Astrocyte (in vitro differentiated cells and primary cell): Measurements from ENCODE around the gene RFTN1. TPM values are rescaled to one million over a fixed set of nuclear protein-coding genes. Genes with fewer than 3 reads are reported as not detected.

Source experiments
- DNase-seq: peaks from one replicate; pipeline ENCODE4 v3.0.0-alpha.2; 2010; ENCODE audit warnings: low read depth
- FAIRE-seq: peaks from 2 replicates; lab custom pipeline; 2011; peaks lifted over from hg19 to GRCh38; lab: Jason Lieb, UNC
- H2AFZ ChIP-seq: 2 replicates; pipeline ENCODE4 v1.6.0; 2012; ENCODE audit warnings: low read depth, low read length, inconsistent platforms
- H3K27ac ChIP-seq: 2 replicates; pipeline ENCODE4 v1.5.1; 2011; ENCODE audit warnings: low read depth, low read length, inconsistent platforms
- H3K27me3 ChIP-seq: 2 replicates; pipeline ENCODE4 v1.6.0; 2011; ENCODE audit warnings: low read length, inconsistent platforms; ENCODE audit not compliant: insufficient read depth
- H3K36me3 ChIP-seq: 2 replicates; pipeline ENCODE4 v1.5.1; 2011; ENCODE audit warnings: low read length, inconsistent platforms; ENCODE audit not compliant: insufficient read depth
- H3K4me1 ChIP-seq: 2 replicates; pipeline ENCODE4 v1.5.1; 2011; ENCODE audit warnings: low read length, inconsistent platforms; ENCODE audit not compliant: insufficient read depth
- H3K4me2 ChIP-seq: 2 replicates; pipeline ENCODE4 v1.6.0; 2012; ENCODE audit warnings: low read length, inconsistent platforms
- H3K4me3 ChIP-seq: 2 replicates; pipeline ENCODE4 v1.5.1; 2011; ENCODE audit warnings: low read depth, mild to moderate bottlenecking, low read length, inconsistent platforms; ENCODE audit not compliant: insufficient read depth
- H3K79me2 ChIP-seq: 2 replicates; pipeline ENCODE4 v1.6.0; 2012; ENCODE audit warnings: mild to moderate bottlenecking, low read length, inconsistent platforms; ENCODE audit not compliant: insufficient read depth
- H3K9ac ChIP-seq: 2 replicates; pipeline ENCODE4 v1.6.0; 2012; ENCODE audit warnings: mild to moderate bottlenecking, low read length, inconsistent platforms
- H3K9me3 ChIP-seq: 2 replicates; pipeline ENCODE4 v1.5.1; 2012; ENCODE audit warnings: low read depth, mild to moderate bottlenecking, low read length, inconsistent platforms; ENCODE audit not compliant: insufficient read depth
- H4K20me1 ChIP-seq: 2 replicates; pipeline ENCODE4 v1.6.0; 2012; ENCODE audit warnings: low read length, inconsistent platforms; ENCODE audit not compliant: insufficient read depth
- H3K27ac Mint-ChIP-seq: one replicate; pipeline ENCODE4 v1.8.0; 2021; ENCODE audit warnings: mild to moderate bottlenecking, mixed read lengths; ENCODE audit not compliant: unreplicated experiment
- H3K27me3 Mint-ChIP-seq: one replicate; pipeline ENCODE4 v1.8.0; 2021; ENCODE audit warnings: low read depth, mixed read lengths; ENCODE audit not compliant: unreplicated experiment
- H3K36me3 Mint-ChIP-seq: one replicate; pipeline ENCODE4 v1.8.0; 2021; ENCODE audit warnings: low read depth, mixed read lengths; ENCODE audit not compliant: unreplicated experiment
- H3K4me1 Mint-ChIP-seq: one replicate; pipeline ENCODE4 v1.8.0; 2021; ENCODE audit warnings: low read depth, mixed read lengths; ENCODE audit not compliant: unreplicated experiment
- H3K4me3 Mint-ChIP-seq: one replicate; pipeline ENCODE4 v1.8.0; 2021; ENCODE audit warnings: mild to moderate bottlenecking, moderate library complexity, mixed read lengths; ENCODE audit not compliant: unreplicated experiment
- H3K9me3 Mint-ChIP-seq: one replicate; pipeline ENCODE4 v1.8.0; 2021; ENCODE audit warnings: mild to moderate bottlenecking, mixed read lengths; ENCODE audit not compliant: unreplicated experiment
- EZH2 ChIP-seq: IDR thresholded peaks from 2 replicates; pipeline ENCODE4 v1.6.1; 2012; ENCODE audit warnings: mild to moderate bottlenecking, low read length, inconsistent platforms; ENCODE audit not compliant: insufficient read depth
- total RNA-seq: library from RNA; stranded (reverse); gene quantifications from 2 replicates; pipeline ENCODE4 v1.2.1, GENCODE V29; 2021
- TF ChIP-seq, protein P1 (sequence below): IDR thresholded peaks from 2 replicates; pipeline ENCODE4 v1.5.1; 2011; ENCODE audit warnings: low read depth, mild to moderate bottlenecking, inconsistent platforms, low read length, moderate library complexity; ENCODE audit not compliant: insufficient read depth

RFTN1 gene
- total RNA-seq, 1 donor from 2014 or later = 49.5 TPM

DNA sequence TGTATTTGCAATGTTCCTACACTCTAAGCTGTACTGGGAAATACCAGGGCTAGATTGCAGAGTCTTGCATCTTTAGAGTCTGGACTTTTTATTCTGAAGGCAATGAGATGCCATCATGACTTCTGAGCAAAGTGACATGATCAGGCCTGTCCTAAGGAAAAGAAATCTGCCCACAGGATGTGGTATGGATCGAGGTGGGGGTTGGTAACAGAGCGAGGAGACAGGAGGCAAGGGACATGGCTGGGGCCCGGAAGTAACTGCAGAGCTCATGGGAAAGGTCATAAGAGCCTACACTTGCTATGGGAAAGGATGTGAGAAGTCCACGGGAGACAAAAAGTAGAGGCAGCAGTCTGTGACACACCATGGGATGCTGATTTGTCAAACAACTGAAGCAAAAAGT lies 126.9 kb downstream of the RFTN1 start:
- Mint-ChIP-seq H3K4me3 (no peak overlapping the region), H3K4me1 (peaks cover 9% of the 10 kb centered on the region), H3K27me3 (no peaks in the 10 kb centered on the region), H3K36me3 (peaks cover 11% of the 10 kb centered on the region), H3K9me3 (no peaks in the 10 kb centered on the region), H3K27ac (no peak overlapping the region)
- H4K20me1 ChIP-seq = peaks cover 53% of the 10 kb centered on the region
- H3K36me3 ChIP-seq = no peaks in the 10 kb centered on the region
- no peaks in the 10 kb centered on the region for H3K9me3 ChIP-seq
- no peak overlapping the region for H3K27ac ChIP-seq
- no peak for FAIRE-seq
- H3K4me3 ChIP-seq = no peak overlapping the region
- no peak overlapping the region for H3K9ac ChIP-seq
- no peaks in the 10 kb centered on the region for H3K27me3 ChIP-seq
- H3K4me2 ChIP-seq = no peak overlapping the region
- TF ChIP-seq EZH2 = no peak
- TF ChIP-seq, protein P1, sequence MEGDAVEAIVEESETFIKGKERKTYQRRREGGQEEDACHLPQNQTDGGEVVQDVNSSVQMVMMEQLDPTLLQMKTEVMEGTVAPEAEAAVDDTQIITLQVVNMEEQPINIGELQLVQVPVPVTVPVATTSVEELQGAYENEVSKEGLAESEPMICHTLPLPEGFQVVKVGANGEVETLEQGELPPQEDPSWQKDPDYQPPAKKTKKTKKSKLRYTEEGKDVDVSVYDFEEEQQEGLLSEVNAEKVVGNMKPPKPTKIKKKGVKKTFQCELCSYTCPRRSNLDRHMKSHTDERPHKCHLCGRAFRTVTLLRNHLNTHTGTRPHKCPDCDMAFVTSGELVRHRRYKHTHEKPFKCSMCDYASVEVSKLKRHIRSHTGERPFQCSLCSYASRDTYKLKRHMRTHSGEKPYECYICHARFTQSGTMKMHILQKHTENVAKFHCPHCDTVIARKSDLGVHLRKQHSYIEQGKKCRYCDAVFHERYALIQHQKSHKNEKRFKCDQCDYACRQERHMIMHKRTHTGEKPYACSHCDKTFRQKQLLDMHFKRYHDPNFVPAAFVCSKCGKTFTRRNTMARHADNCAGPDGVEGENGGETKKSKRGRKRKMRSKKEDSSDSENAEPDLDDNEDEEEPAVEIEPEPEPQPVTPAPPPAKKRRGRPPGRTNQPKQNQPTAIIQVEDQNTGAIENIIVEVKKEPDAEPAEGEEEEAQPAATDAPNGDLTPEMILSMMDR = no peak
- no peak for DNase-seq
- peaks cover 14% of the 10 kb centered on the region for H3K79me2 ChIP-seq
- no peaks in the 10 kb centered on the region for H3K4me1 ChIP-seq
- H2AFZ ChIP-seq = no peak overlapping the region

DNA sequence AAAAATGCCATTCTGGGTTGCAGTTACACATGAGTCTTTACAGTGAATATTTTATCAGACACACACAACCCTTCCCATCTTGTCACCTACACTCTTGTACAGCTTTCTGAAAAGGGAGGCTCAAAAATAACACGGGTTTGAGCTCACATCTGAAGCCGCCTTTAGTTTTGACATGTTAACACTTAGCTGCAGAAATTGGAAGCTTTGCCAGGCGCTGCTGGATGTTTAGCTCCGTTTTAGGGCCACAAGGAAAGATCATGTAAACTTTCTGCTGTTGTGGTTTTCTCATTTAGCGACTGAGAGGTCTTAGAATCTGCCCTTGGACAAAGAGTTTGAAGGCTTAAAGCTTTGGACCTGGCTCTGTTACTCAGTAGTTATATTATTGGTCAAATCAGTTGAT lies 128.3 kb downstream of the RFTN1 start:
- TF ChIP-seq, protein P1 = no peak
- H3K4me2 ChIP-seq = no peak overlapping the region

DNA sequence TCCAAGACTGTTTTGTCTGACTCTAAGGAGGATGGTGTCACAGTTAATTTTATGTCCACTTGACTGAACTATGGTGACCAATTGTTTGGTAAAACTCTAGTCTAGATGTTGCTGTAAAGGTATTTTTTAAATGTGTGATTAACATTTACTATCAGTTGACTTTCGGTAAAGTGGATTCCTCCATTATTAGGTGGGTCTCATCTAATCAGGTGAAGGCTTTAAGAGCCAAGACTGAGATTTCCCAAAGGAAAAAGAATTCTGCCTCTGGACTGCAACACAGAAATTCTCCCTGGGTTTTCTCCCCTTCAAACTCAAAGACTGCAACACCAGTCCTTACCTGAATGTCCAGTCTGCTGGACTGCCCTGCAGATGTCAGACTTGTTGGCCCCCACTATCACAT lies 129.6 kb downstream of the RFTN1 start:
- Histone ChIP-seq H3K4me3 (no peak overlapping the region), H3K27me3 (no peaks in the 10 kb centered on the region)

More for the DNA sequence above, 128.3 kb downstream of the RFTN1 start:
- H3K27me3 ChIP-seq = no peaks in the 10 kb centered on the region
- Mint-ChIP-seq H3K4me3 (no peak overlapping the region), H3K27ac (no peak overlapping the region), H3K9me3 (no peaks in the 10 kb centered on the region), H3K4me1 (peaks cover 9% of the 10 kb centered on the region), H3K27me3 (no peaks in the 10 kb centered on the region), H3K36me3 (peaks cover 11% of the 10 kb centered on the region)
- no peaks in the 10 kb centered on the region for H3K4me1 ChIP-seq
- no peak overlapping the region for H3K9ac ChIP-seq
- H3K9me3 ChIP-seq = no peaks in the 10 kb centered on the region
- H3K36me3 ChIP-seq = no peaks in the 10 kb centered on the region
- DNase-seq = no peak
- H4K20me1 ChIP-seq = peaks cover 49% of the 10 kb centered on the region
- H3K27ac ChIP-seq = no peak overlapping the region
- no peak overlapping the region for H2AFZ ChIP-seq
- H3K4me3 ChIP-seq = no peak overlapping the region
- no peak for FAIRE-seq
- peaks cover 14% of the 10 kb centered on the region for H3K79me2 ChIP-seq

More for the DNA sequence above, 129.6 kb downstream of the RFTN1 start:
- H3K9me3 ChIP-seq = no peaks in the 10 kb centered on the region
- no peak for FAIRE-seq
- peaks cover 14% of the 10 kb centered on the region for H3K79me2 ChIP-seq
- H3K4me2 ChIP-seq = no peak overlapping the region
- no peak overlapping the region for H3K9ac ChIP-seq
- TF ChIP-seq EZH2 = no peak
- TF ChIP-seq, protein P1 = no peak
- Mint-ChIP-seq H3K9me3 (no peaks in the 10 kb centered on the region), H3K4me3 (no peak overlapping the region), H3K27ac (no peak overlapping the region), H3K36me3 (peaks cover 8% of the 10 kb centered on the region), H3K4me1 (peaks cover 7% of the 10 kb centered on the region), H3K27me3 (no peaks in the 10 kb centered on the region)
- H3K36me3 ChIP-seq = no peaks in the 10 kb centered on the region
- H4K20me1 ChIP-seq = peaks cover 43% of the 10 kb centered on the region
- H3K4me1 ChIP-seq = peaks cover 5% of the 10 kb centered on the region
- H2AFZ ChIP-seq = no peak overlapping the region
- no peak for DNase-seq
- no peak overlapping the region for H3K27ac ChIP-seq
